Progenitor cell of endocrine pancreas (in vitro differentiated cells): ENCODE results near the gene KANK3. TPM values are rescaled to one million over a fixed set of nuclear protein-coding genes. Genes with fewer than 3 reads are reported as not detected.

Experiments used
- DNase-seq: peaks from one replicate; pipeline ENCODE4 v3.0.0; 2021; ENCODE audit warnings: low spot score; ENCODE audit not compliant: unreplicated experiment
- H3K27ac Mint-ChIP-seq: 2 replicates; pipeline ENCODE4 v1.8.0; 2021; ENCODE audit warnings: mild to moderate bottlenecking, moderate library complexity, mixed read lengths
- H3K27me3 Mint-ChIP-seq: 2 replicates; pipeline ENCODE4 v1.8.0; 2021; ENCODE audit warnings: mixed read lengths
- H3K36me3 Mint-ChIP-seq: 2 replicates; pipeline ENCODE4 v1.8.0; 2022; ENCODE audit warnings: mixed read lengths; ENCODE audit not compliant: insufficient read depth
- H3K4me1 Mint-ChIP-seq: 2 replicates; pipeline ENCODE4 v1.8.0; 2021; ENCODE audit warnings: low read depth, mixed read lengths
- H3K4me3 Mint-ChIP-seq: 2 replicates; pipeline ENCODE4 v1.8.0; 2021; ENCODE audit warnings: low read depth, mild to moderate bottlenecking, moderate library complexity, mixed read lengths
- H3K9me3 Mint-ChIP-seq: 2 replicates; pipeline ENCODE4 v1.8.0; 2021; ENCODE audit warnings: low read depth, mixed read lengths
- total RNA-seq: library from RNA; stranded (reverse); gene quantifications from 2 replicates; pipeline ENCODE4 v1.2.1, GENCODE V29; 2021
- TF ChIP-seq, protein P1 (sequence below): fragments of 200-600 bp; sonication (generic); IDR thresholded peaks from one replicate; pipeline ENCODE4 v1.5.0; 2021; ENCODE audit warnings: antibody characterized with exemption, mild to moderate bottlenecking; ENCODE audit not compliant: unreplicated experiment

Gene KANK3
- total RNA-seq, 1 donor from 2014 or later = 0.36 TPM

DNA sequence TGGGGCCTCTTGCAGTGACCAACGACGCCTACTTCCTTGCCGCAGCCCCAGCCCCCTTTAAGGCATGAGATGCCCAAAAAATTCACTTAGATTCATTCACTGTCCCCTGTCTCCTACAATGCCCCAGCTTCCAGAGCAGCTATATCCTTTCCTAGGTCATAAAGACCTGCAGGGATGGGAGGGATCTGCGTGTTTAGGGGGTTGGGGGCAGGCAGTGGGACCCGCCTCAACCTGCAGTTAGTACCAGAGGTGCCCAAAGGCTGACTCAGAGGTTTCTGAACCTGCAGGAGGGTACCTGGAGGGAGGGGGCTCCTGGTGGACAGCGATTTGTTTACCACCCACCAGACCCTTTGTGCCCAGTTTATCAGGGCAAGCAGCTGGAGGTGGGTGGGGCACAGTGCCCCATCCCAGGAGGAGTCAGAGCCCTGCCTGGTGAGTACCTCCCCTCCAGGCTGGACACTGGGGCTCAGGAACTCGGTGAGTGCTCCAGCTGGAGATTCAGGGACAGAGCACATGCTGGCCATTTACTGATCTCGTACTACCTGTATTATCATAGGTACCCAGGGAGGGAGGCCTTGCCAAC is 11.7 kb downstream of the KANK3 start:
- Mint-ChIP-seq H3K27me3 (peaks cover 55% of the 10 kb centered on the region), H3K27ac (no peak overlapping the region)

DNA sequence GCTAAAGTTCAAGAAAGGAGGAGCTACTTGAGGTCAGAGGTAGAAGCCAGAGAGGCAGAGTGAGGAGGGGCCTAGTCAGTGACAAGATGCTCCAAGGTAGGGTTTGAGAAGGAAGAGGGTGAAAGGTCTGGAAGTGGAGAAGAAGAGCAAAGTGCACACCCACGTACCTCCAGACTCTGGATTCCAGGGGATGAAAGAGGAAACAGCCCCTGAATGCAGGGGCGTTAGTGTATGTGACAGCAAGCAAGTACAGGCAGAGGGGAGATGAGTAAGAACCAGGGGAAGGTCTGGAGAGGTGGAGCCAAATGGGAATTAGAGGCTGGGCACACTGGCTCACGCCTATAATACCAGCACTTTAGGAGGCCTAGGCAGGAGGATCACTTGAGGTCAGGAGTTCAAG is 13.1 kb downstream of the KANK3 start:
- DNase-seq = no peak
- TF ChIP-seq, protein P1, sequence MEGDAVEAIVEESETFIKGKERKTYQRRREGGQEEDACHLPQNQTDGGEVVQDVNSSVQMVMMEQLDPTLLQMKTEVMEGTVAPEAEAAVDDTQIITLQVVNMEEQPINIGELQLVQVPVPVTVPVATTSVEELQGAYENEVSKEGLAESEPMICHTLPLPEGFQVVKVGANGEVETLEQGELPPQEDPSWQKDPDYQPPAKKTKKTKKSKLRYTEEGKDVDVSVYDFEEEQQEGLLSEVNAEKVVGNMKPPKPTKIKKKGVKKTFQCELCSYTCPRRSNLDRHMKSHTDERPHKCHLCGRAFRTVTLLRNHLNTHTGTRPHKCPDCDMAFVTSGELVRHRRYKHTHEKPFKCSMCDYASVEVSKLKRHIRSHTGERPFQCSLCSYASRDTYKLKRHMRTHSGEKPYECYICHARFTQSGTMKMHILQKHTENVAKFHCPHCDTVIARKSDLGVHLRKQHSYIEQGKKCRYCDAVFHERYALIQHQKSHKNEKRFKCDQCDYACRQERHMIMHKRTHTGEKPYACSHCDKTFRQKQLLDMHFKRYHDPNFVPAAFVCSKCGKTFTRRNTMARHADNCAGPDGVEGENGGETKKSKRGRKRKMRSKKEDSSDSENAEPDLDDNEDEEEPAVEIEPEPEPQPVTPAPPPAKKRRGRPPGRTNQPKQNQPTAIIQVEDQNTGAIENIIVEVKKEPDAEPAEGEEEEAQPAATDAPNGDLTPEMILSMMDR = no peak
- Mint-ChIP-seq H3K9me3 (peaks cover 4% of the 10 kb centered on the region), H3K36me3 (peaks cover 2% of the 10 kb centered on the region), H3K4me1 (no peaks in the 10 kb centered on the region), H3K27me3 (peaks cover 49% of the 10 kb centered on the region), H3K4me3 (no peak overlapping the region), H3K27ac (no peak overlapping the region)

More for the DNA sequence above, 11.7 kb downstream of the KANK3 start:
- H3K36me3 Mint-ChIP-seq = peaks cover 2% of the 10 kb centered on the region
- peaks cover 4% of the 10 kb centered on the region for H3K9me3 Mint-ChIP-seq
- no peak overlapping the region for H3K4me3 Mint-ChIP-seq
- TF ChIP-seq, protein P1 = no peak
- no peaks in the 10 kb centered on the region for H3K4me1 Mint-ChIP-seq
- no peak for DNase-seq

DNA sequence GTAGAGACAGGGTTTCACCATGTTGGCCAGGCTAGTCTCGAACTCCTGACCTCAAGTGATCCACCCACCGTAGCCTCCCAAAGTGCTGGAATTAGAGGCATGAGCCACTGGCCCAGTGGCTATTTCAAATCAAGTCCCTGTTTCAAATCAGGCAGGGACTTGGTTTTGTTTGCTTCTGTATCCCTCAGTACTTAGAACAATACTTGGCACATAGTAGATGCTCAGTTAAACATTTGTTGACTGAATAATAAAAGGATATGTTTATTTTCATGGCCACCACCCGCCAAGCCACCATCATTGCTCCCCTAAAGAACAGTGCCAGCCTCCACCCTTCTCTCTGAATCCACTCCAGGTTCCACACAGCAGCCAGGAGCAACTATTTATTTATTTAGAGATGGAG is 17.6 kb downstream of the KANK3 start:
- Mint-ChIP-seq H3K36me3 (peaks cover 5% of the 10 kb centered on the region), H3K27me3 (peaks cover 24% of the 10 kb centered on the region), H3K9me3 (peaks cover 4% of the 10 kb centered on the region), H3K4me3 (no peak overlapping the region), H3K4me1 (peaks cover 12% of the 10 kb centered on the region), H3K27ac (peak overlapping the region; percentile 20)
- TF ChIP-seq, protein P1 = no peak
- no peak for DNase-seq

DNA sequence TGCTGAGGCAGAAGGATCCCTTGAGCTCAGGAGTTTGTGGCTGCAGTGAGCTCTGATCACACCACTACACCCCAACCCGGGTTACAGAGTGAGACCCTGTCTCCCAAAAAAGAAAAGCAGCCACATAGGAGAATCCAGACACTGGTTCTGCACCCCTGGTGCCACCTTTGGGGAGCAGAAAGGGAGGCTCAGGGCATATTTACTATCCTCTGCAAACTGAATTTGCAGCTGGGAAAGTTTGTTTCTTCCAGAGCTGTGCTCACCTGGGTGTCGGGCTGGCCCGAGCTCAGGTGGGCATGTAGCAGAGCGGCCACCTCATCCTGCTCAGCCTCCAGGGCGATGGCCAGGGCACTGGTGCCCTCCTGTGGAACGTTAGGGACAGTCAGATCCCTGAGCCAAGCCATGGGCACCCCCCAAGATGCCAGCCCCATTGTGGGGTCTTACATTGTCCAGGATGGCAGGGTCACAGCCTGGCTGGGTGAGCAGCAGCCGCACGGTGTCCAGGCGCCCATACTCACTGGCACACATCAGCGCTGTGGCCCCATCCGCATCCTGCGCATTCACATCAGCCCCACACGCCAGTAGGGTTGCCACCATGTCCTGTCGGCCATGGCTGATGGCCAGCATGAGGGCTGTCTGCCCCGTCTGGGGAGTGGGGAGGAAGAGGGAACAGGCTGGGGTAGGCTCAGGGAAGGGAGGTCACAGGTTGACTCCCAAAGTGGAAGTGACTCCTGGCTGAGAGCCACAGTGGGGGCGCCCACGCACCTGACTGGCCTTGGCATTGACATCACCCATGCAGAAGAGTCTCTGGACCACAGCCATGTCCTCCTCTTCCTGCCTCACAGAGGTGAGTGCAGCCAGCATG is 18.6 kb downstream of the KANK3 start:
- H3K9me3 Mint-ChIP-seq = peaks cover 4% of the 10 kb centered on the region
- TF ChIP-seq, protein P1 = no peak
- H3K27ac Mint-ChIP-seq = no peak overlapping the region
- peaks cover 16% of the 10 kb centered on the region for H3K27me3 Mint-ChIP-seq
- H3K36me3 Mint-ChIP-seq = peaks cover 6% of the 10 kb centered on the region
- H3K4me3 Mint-ChIP-seq = no peak overlapping the region
- no peak for DNase-seq
- H3K4me1 Mint-ChIP-seq = peaks cover 17% of the 10 kb centered on the region

DNA sequence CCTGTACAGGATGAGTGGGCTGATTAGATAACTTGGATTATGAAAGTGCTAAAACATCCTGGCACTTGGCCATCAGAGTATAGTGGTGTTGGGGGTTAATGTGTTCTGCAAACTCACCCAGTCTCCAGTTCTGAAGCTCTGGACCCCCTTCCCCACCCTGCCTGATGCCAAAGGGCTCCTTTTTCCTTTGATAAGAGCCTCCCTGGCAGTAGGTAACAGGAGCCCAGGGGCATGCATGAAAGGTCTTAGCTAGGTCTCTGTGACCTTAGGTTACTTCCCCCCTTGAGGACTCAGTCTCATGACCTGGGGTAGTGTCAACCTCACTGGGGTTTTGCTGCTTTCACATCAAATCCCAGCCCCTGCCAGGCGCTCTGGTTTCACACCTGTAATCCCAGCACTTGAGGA is 19.3 kb downstream of the KANK3 start:
- no peak overlapping the region for H3K4me3 Mint-ChIP-seq

More for the DNA sequence above, 19.3 kb downstream of the KANK3 start:
- Mint-ChIP-seq H3K36me3 (peaks cover 6% of the 10 kb centered on the region), H3K27ac (no peak overlapping the region), H3K27me3 (peaks cover 16% of the 10 kb centered on the region), H3K9me3 (peaks cover 4% of the 10 kb centered on the region), H3K4me1 (peaks cover 17% of the 10 kb centered on the region)
- TF ChIP-seq, protein P1 = no peak
- no peak for DNase-seq
